ENCODE measurements around the gene ENAH. TPM values are rescaled to one million over a fixed set of nuclear protein-coding genes. Genes with fewer than 3 reads are reported as not detected.

ENAH gene
- total and polyA plus RNA-seq, 2 experiments from 2014 or later = 109 to 184 TPM

GRCh38 chr1:225602590-225603206 is 50.2 kb downstream of the ENAH start:
- ATAC-seq (no peak), DNase-seq (ENCODE audit: low spot score) (no peak)
- no peak overlapping the region for H3K4me2 ChIP-seq
- H3K36me3 Mint-ChIP-seq (ENCODE audit: low read depth) = peaks cover 34% of the 10 kb centered on the region
- no peak overlapping the region for H3K27ac Mint-ChIP-seq
- no peaks in the 10 kb centered on the region for H3K27me3 ChIP-seq (ENCODE audit: insufficient read depth)
- H3K27me3 Mint-ChIP-seq (ENCODE audit: insufficient read depth, low read depth, poor library complexity) = peaks cover 8% of the 10 kb centered on the region
- H3K4me3 ChIP-seq = no peak overlapping the region
- TF ChIP-seq JUNB (IDR thresholded peaks at IDR 0.05; ENCODE audit: unreplicated experiment) = no peak
- TF ChIP-seq ZNF331 (CRISPR knock-in tag; IDR thresholded peaks at IDR 0.05; ENCODE audit: low read depth) = no peak
- no peak for TF ChIP-seq EZH2phosphoT487 (IDR thresholded peaks at IDR 0.05; ENCODE audit: unreplicated experiment)
- TF ChIP-seq STAT1 (IDR thresholded peaks at IDR 0.05; ENCODE audit: unreplicated experiment) = no peak
- TF ChIP-seq, protein P1, sequence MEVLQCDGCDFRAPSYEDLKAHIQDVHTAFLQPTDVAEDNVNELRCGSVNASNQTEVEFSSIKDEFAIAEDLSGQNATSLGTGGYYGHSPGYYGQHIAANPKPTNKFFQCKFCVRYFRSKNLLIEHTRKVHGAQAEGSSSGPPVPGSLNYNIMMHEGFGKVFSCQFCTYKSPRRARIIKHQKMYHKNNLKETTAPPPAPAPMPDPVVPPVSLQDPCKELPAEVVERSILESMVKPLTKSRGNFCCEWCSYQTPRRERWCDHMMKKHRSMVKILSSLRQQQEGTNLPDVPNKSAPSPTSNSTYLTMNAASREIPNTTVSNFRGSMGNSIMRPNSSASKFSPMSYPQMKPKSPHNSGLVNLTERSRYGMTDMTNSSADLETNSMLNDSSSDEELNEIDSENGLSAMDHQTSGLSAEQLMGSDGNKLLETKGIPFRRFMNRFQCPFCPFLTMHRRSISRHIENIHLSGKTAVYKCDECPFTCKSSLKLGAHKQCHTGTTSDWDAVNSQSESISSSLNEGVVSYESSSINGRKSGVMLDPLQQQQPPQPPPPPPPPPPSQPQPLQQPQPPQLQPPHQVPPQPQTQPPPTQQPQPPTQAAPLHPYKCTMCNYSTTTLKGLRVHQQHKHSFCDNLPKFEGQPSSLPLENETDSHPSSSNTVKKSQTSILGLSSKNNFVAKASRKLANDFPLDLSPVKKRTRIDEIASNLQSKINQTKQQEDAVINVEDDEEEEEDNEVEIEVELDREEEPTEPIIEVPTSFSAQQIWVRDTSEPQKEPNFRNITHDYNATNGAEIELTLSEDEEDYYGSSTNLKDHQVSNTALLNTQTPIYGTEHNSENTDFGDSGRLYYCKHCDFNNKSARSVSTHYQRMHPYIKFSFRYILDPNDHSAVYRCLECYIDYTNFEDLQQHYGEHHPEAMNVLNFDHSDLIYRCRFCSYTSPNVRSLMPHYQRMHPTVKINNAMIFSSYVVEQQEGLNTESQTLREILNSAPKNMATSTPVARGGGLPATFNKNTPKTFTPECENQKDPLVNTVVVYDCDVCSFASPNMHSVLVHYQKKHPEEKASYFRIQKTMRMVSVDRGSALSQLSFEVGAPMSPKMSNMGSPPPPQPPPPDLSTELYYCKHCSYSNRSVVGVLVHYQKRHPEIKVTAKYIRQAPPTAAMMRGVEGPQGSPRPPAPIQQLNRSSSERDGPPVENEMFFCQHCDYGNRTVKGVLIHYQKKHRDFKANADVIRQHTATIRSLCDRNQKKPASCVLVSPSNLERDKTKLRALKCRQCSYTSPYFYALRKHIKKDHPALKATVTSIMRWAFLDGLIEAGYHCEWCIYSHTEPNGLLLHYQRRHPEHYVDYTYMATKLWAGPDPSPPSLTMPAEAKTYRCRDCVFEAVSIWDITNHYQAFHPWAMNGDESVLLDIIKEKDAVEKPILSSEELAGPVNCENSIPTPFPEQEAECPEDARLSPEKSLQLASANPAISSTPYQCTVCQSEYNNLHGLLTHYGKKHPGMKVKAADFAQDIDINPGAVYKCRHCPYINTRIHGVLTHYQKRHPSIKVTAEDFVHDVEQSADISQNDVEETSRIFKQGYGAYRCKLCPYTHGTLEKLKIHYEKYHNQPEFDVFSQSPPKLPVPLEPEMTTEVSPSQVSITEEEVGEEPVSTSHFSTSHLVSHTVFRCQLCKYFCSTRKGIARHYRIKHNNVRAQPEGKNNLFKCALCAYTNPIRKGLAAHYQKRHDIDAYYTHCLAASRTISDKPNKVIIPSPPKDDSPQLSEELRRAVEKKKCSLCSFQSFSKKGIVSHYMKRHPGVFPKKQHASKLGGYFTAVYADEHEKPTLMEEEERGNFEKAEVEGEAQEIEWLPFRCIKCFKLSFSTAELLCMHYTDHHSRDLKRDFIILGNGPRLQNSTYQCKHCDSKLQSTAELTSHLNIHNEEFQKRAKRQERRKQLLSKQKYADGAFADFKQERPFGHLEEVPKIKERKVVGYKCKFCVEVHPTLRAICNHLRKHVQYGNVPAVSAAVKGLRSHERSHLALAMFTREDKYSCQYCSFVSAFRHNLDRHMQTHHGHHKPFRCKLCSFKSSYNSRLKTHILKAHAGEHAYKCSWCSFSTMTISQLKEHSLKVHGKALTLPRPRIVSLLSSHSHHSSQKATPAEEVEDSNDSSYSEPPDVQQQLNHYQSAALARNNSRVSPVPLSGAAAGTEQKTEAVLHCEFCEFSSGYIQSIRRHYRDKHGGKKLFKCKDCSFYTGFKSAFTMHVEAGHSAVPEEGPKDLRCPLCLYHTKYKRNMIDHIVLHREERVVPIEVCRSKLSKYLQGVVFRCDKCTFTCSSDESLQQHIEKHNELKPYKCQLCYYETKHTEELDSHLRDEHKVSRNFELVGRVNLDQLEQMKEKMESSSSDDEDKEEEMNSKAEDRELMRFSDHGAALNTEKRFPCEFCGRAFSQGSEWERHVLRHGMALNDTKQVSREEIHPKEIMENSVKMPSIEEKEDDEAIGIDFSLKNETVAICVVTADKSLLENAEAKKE (CRISPR knock-in tag; IDR thresholded peaks at IDR 0.05) = no peak
- no peak for TF ChIP-seq ZNF114 (CRISPR knock-in tag; IDR thresholded peaks at IDR 0.05)
- TF ChIP-seq EZH2 (IDR thresholded peaks at IDR 0.05; ENCODE audit: low read depth, unreplicated experiment) = no peak
- no peak for TF ChIP-seq POLR2AphosphoS5 (IDR thresholded peaks at IDR 0.05; ENCODE audit: low read depth)
- TF ChIP-seq ETS1 (IDR thresholded peaks at IDR 0.05) = no peak
- H4K20me1 ChIP-seq (replicated peaks; ENCODE audit: insufficient read depth) = peaks cover 77% of the 10 kb centered on the region
- H3K4me1 Mint-ChIP-seq = peaks cover 31% of the 10 kb centered on the region
- no peak overlapping the region for H3K4me3 Mint-ChIP-seq
- no peaks in the 10 kb centered on the region for H3F3A ChIP-seq (replicated peaks; ENCODE audit: low read depth)
- H3K27ac ChIP-seq (ENCODE audit: low read depth) = no peak overlapping the region
- H3K9me2 ChIP-seq (ENCODE audit: insufficient read depth) = no peaks in the 10 kb centered on the region
- no peaks in the 10 kb centered on the region for H3K36me3 ChIP-seq (ENCODE audit: insufficient read depth)
- H2AFZ ChIP-seq = no peak overlapping the region
- peaks cover 6% of the 10 kb centered on the region for H3K4me1 ChIP-seq (ENCODE audit: insufficient read depth)
- peaks cover 100% of the 10 kb centered on the region for H3K79me2 ChIP-seq (replicated peaks; ENCODE audit: insufficient read depth)
- peaks cover 12% of the 10 kb centered on the region; the same call in 2 of the 3 replicates for H3K9me3 Mint-ChIP-seq
